Measurements from ENCODE around the gene ATP8B4. TPM values are rescaled to one million over a fixed set of nuclear protein-coding genes. Genes with fewer than 3 reads are reported as not detected.

The ATP8B4 gene
- total RNA-seq, 1 donor from 2014 or later, result 1.1 TPM

GRCh38 chr15:50143255-50143860 is 24.3 kb upstream of the ATP8B4 start:
- H3K4me3 ChIP-seq (ENCODE audit: low read depth, low read length), result no peak overlapping the region
- H3K27me3 ChIP-seq (ENCODE audit: control insufficient read depth, insufficient read depth, low read length), result no peaks in the 10 kb centered on the region
- DNase-seq (ENCODE audit: low read depth), result no peak
- FAIRE-seq, result no peak
- H3K36me3 ChIP-seq (ENCODE audit: control insufficient read depth, insufficient read depth, low read length), result no peaks in the 10 kb centered on the region
- TF ChIP-seq CTCF (IDR thresholded peaks at IDR 0.05; ENCODE audit: insufficient read depth, low read length, severe bottlenecking), result no peak

GRCh38 chr15:50141856-50142255 is 22.8 kb upstream of the ATP8B4 start:
- Histone ChIP-seq H3K27me3 (ENCODE audit: control insufficient read depth, insufficient read depth, low read length) (no peaks in the 10 kb centered on the region), H3K36me3 (ENCODE audit: control insufficient read depth, insufficient read depth, low read length) (no peaks in the 10 kb centered on the region), H3K4me3 (ENCODE audit: low read depth, low read length) (no peak overlapping the region)
- FAIRE-seq (no peak), DNase-seq (ENCODE audit: low read depth) (no peak)
- no peak for TF ChIP-seq CTCF (IDR thresholded peaks at IDR 0.05; ENCODE audit: insufficient read depth, low read length, severe bottlenecking)

- TF ChIP-seq CTCF (IDR thresholded peaks at IDR 0.05; ENCODE audit: insufficient read depth, low read length, severe bottlenecking), result no peak
- FAIRE-seq (no peak), DNase-seq (ENCODE audit: low read depth) (no peak)
- Histone ChIP-seq H3K36me3 (ENCODE audit: control insufficient read depth, insufficient read depth, low read length) (no peaks in the 10 kb centered on the region), H3K4me3 (ENCODE audit: low read depth, low read length) (no peak overlapping the region), H3K27me3 (ENCODE audit: control insufficient read depth, insufficient read depth, low read length) (no peaks in the 10 kb centered on the region)
These were observed 21.9 kb upstream of the ATP8B4 start for GRCh38 chr15:50140983-50141382.

- Histone ChIP-seq H3K4me3 (ENCODE audit: low read depth, low read length) (no peak overlapping the region), H3K27me3 (ENCODE audit: control insufficient read depth, insufficient read depth, low read length) (no peaks in the 10 kb centered on the region), H3K36me3 (ENCODE audit: control insufficient read depth, insufficient read depth, low read length) (no peaks in the 10 kb centered on the region)
- FAIRE-seq (no peak), DNase-seq (ENCODE audit: low read depth) (no peak)
- no peak for TF ChIP-seq CTCF (IDR thresholded peaks at IDR 0.05; ENCODE audit: insufficient read depth, low read length, severe bottlenecking)
These were observed 21.1 kb upstream of the ATP8B4 start for GRCh38 chr15:50140098-50140497.

- TF ChIP-seq CTCF (IDR thresholded peaks at IDR 0.05; ENCODE audit: insufficient read depth, low read length, severe bottlenecking), result peak; percentile 12
- DNase-seq (ENCODE audit: low read depth) (no peak), FAIRE-seq (no peak)
- Histone ChIP-seq H3K36me3 (ENCODE audit: control insufficient read depth, insufficient read depth, low read length) (no peaks in the 10 kb centered on the region), H3K4me3 (ENCODE audit: low read depth, low read length) (no peak overlapping the region), H3K27me3 (ENCODE audit: control insufficient read depth, insufficient read depth, low read length) (no peaks in the 10 kb centered on the region)
These were observed 19.4 kb upstream of the ATP8B4 start for GRCh38 chr15:50138391-50138790.

GRCh38 chr15:50137893-50138292 is 18.9 kb upstream of the ATP8B4 start:
- no peak for FAIRE-seq
- no peak for TF ChIP-seq CTCF (IDR thresholded peaks at IDR 0.05; ENCODE audit: insufficient read depth, low read length, severe bottlenecking)
- Histone ChIP-seq H3K4me3 (ENCODE audit: low read depth, low read length) (no peak overlapping the region), H3K27me3 (ENCODE audit: control insufficient read depth, insufficient read depth, low read length) (no peaks in the 10 kb centered on the region), H3K36me3 (ENCODE audit: control insufficient read depth, insufficient read depth, low read length) (no peaks in the 10 kb centered on the region)
- no peak for DNase-seq (ENCODE audit: low read depth)
